ENCODE measurements around the gene SUGCT.
A peak's percentile ranks its signal among the peaks of the same experiment; 100 is the strongest.

SUGCT gene

GRCh38 chr7:40418983-40419382, 284.2 kb downstream of the SUGCT start:
- Histone ChIP-seq H3K4me1 (ENCODE audit: control insufficient read depth in 1 of 2, insufficient read depth in 2 of 2, low read length in 2 of 2) (no peaks in the 10 kb centered on the region), H3K27me3 (ENCODE audit: low read depth, low read length) (no peaks in the 10 kb centered on the region), H3K9me3 (ENCODE audit: control insufficient read depth in 1 of 2, low read length in 2 of 2) (no peaks in the 10 kb centered on the region), H3K4me3 (ENCODE audit: low read depth in 1 of 2, low read length in 2 of 2) (no peak overlapping the region), H3K36me3 (ENCODE audit: control insufficient read depth in 1 of 2, insufficient read depth in 2 of 2, low read length in 2 of 2) (no peaks in the 10 kb centered on the region), H3K27ac (ENCODE audit: low read length) (no peak overlapping the region)

- Histone ChIP-seq H3K27ac (ENCODE audit: low read length) (no peak overlapping the region), H3K36me3 (ENCODE audit: control insufficient read depth in 1 of 2, insufficient read depth in 2 of 2, low read length in 2 of 2) (no peaks in the 10 kb centered on the region), H3K27me3 (ENCODE audit: low read depth, low read length) (no peaks in the 10 kb centered on the region), H3K4me1 (ENCODE audit: control insufficient read depth in 1 of 2, insufficient read depth in 2 of 2, low read length in 2 of 2) (no peaks in the 10 kb centered on the region), H3K9me3 (ENCODE audit: control insufficient read depth in 1 of 2, low read length in 2 of 2) (no peaks in the 10 kb centered on the region), H3K4me3 (ENCODE audit: low read depth in 1 of 2, low read length in 2 of 2) (no peak overlapping the region)
Observed at GRCh38 chr7:40419806-40420205, 285.0 kb downstream of the SUGCT start.

- Histone ChIP-seq H3K9me3 (ENCODE audit: control insufficient read depth in 1 of 2, low read length in 2 of 2) (no peaks in the 10 kb centered on the region), H3K36me3 (ENCODE audit: control insufficient read depth in 1 of 2, insufficient read depth in 2 of 2, low read length in 2 of 2) (no peaks in the 10 kb centered on the region), H3K4me1 (ENCODE audit: control insufficient read depth in 1 of 2, insufficient read depth in 2 of 2, low read length in 2 of 2) (no peaks in the 10 kb centered on the region), H3K27ac (ENCODE audit: low read length) (no peak overlapping the region), H3K27me3 (ENCODE audit: low read depth, low read length) (no peaks in the 10 kb centered on the region), H3K4me3 (ENCODE audit: low read depth in 1 of 2, low read length in 2 of 2) (no peak overlapping the region)
Observed at GRCh38 chr7:40421433-40421832, 286.6 kb downstream of the SUGCT start.

GRCh38 chr7:40425696-40426095, 290.9 kb downstream of the SUGCT start:
- Histone ChIP-seq H3K27me3 (ENCODE audit: low read depth, low read length) (no peaks in the 10 kb centered on the region), H3K4me3 (ENCODE audit: low read depth in 1 of 2, low read length in 2 of 2) (no peak overlapping the region), H3K4me1 (ENCODE audit: control insufficient read depth in 1 of 2, insufficient read depth in 2 of 2, low read length in 2 of 2) (no peaks in the 10 kb centered on the region), H3K27ac (ENCODE audit: low read length) (no peak overlapping the region), H3K36me3 (ENCODE audit: control insufficient read depth in 1 of 2, insufficient read depth in 2 of 2, low read length in 2 of 2) (no peaks in the 10 kb centered on the region), H3K9me3 (ENCODE audit: control insufficient read depth in 1 of 2, low read length in 2 of 2) (no peaks in the 10 kb centered on the region)

GRCh38 chr7:40428421-40428820, 293.6 kb downstream of the SUGCT start:
- Histone ChIP-seq H3K36me3 (ENCODE audit: control insufficient read depth in 1 of 2, insufficient read depth in 2 of 2, low read length in 2 of 2) (no peaks in the 10 kb centered on the region), H3K9me3 (ENCODE audit: control insufficient read depth in 1 of 2, low read length in 2 of 2) (peaks cover 0 to 5% of the 10 kb centered on the region in 2 donors), H3K4me3 (ENCODE audit: low read depth in 1 of 2, low read length in 2 of 2) (no peak overlapping the region), H3K27ac (ENCODE audit: low read length) (no peak overlapping the region), H3K4me1 (ENCODE audit: control insufficient read depth in 1 of 2, insufficient read depth in 2 of 2, low read length in 2 of 2) (no peaks in the 10 kb centered on the region), H3K27me3 (ENCODE audit: low read depth, low read length) (no peaks in the 10 kb centered on the region)

GRCh38 chr7:40429826-40430225, 295.0 kb downstream of the SUGCT start:
- Histone ChIP-seq H3K4me1 (ENCODE audit: control insufficient read depth in 1 of 2, insufficient read depth in 2 of 2, low read length in 2 of 2) (no peaks in the 10 kb centered on the region), H3K9me3 (ENCODE audit: control insufficient read depth in 1 of 2, low read length in 2 of 2) (peaks cover 0 to 5% of the 10 kb centered on the region in 2 donors), H3K27me3 (ENCODE audit: low read depth, low read length) (no peaks in the 10 kb centered on the region), H3K27ac (ENCODE audit: low read length) (no peak overlapping the region), H3K4me3 (ENCODE audit: low read depth in 1 of 2, low read length in 2 of 2) (no peak overlapping the region), H3K36me3 (ENCODE audit: control insufficient read depth in 1 of 2, insufficient read depth in 2 of 2, low read length in 2 of 2) (no peaks in the 10 kb centered on the region)

GRCh38 chr7:40432046-40432445, 297.2 kb downstream of the SUGCT start:
- Histone ChIP-seq H3K27ac (ENCODE audit: low read length) (no peak overlapping the region), H3K9me3 (ENCODE audit: control insufficient read depth in 1 of 2, low read length in 2 of 2) (peaks cover 0 to 5% of the 10 kb centered on the region in 2 donors), H3K4me3 (ENCODE audit: low read depth in 1 of 2, low read length in 2 of 2) (no peak overlapping the region), H3K4me1 (ENCODE audit: control insufficient read depth in 1 of 2, insufficient read depth in 2 of 2, low read length in 2 of 2) (no peaks in the 10 kb centered on the region), H3K36me3 (ENCODE audit: control insufficient read depth in 1 of 2, insufficient read depth in 2 of 2, low read length in 2 of 2) (no peaks in the 10 kb centered on the region), H3K27me3 (ENCODE audit: low read depth, low read length) (no peaks in the 10 kb centered on the region)

GRCh38 chr7:40436710-40437109, 301.9 kb downstream of the SUGCT start:
- H3K27ac ChIP-seq (ENCODE audit: low read length), result no peak overlapping the region
- no peaks in the 10 kb centered on the region for H3K27me3 ChIP-seq (ENCODE audit: low read depth, low read length)
- peaks cover 0 to 9% of the 10 kb centered on the region in 2 donors for H3K9me3 ChIP-seq (ENCODE audit: control insufficient read depth in 1 of 2, low read length in 2 of 2)
- H3K36me3 ChIP-seq (ENCODE audit: control insufficient read depth in 1 of 2, insufficient read depth in 2 of 2, low read length in 2 of 2), result no peaks in the 10 kb centered on the region
- no peaks in the 10 kb centered on the region for H3K4me1 ChIP-seq (ENCODE audit: control insufficient read depth in 1 of 2, insufficient read depth in 2 of 2, low read length in 2 of 2)
- H3K4me3 ChIP-seq (ENCODE audit: low read depth in 1 of 2, low read length in 2 of 2), result no peak overlapping the region

- Histone ChIP-seq H3K4me3 (ENCODE audit: low read depth in 1 of 2, low read length in 2 of 2) (no peak overlapping the region), H3K4me1 (ENCODE audit: control insufficient read depth in 1 of 2, insufficient read depth in 2 of 2, low read length in 2 of 2) (no peaks in the 10 kb centered on the region), H3K36me3 (ENCODE audit: control insufficient read depth in 1 of 2, insufficient read depth in 2 of 2, low read length in 2 of 2) (no peaks in the 10 kb centered on the region), H3K9me3 (ENCODE audit: control insufficient read depth in 1 of 2, low read length in 2 of 2) (peaks cover 4% of the 10 kb centered on the region in 2 donors), H3K27me3 (ENCODE audit: low read depth, low read length) (no peaks in the 10 kb centered on the region), H3K27ac (ENCODE audit: low read length) (no peak overlapping the region)
Observed at GRCh38 chr7:40437498-40437897, 302.7 kb downstream of the SUGCT start.

- H3K4me3 ChIP-seq (ENCODE audit: low read depth in 1 of 2, low read length in 2 of 2), result no peak overlapping the region
Observed at GRCh38 chr7:40437936-40438634, 303.3 kb downstream of the SUGCT start.

GRCh38 chr7:40439686-40440085, 304.9 kb downstream of the SUGCT start:
- no peaks in the 10 kb centered on the region for H3K4me1 ChIP-seq (ENCODE audit: control insufficient read depth in 1 of 2, insufficient read depth in 2 of 2, low read length in 2 of 2)
- H3K27ac ChIP-seq (ENCODE audit: low read length), result no peak overlapping the region

More at GRCh38 chr7:40437936-40438634, 303.3 kb downstream of the SUGCT start:
- Histone ChIP-seq H3K36me3 (ENCODE audit: control insufficient read depth in 1 of 2, insufficient read depth in 2 of 2, low read length in 2 of 2) (no peaks in the 10 kb centered on the region), H3K27me3 (ENCODE audit: low read depth, low read length) (no peaks in the 10 kb centered on the region), H3K27ac (ENCODE audit: low read length) (peak overlapping the region; percentile 65), H3K9me3 (ENCODE audit: control insufficient read depth in 1 of 2, low read length in 2 of 2) (peaks cover 4% of the 10 kb centered on the region in 2 donors), H3K4me1 (ENCODE audit: control insufficient read depth in 1 of 2, insufficient read depth in 2 of 2, low read length in 2 of 2) (no peaks in the 10 kb centered on the region)

GRCh38 chr7:40447345-40447744, 312.5 kb downstream of the SUGCT start:
- H3K36me3 ChIP-seq (ENCODE audit: control insufficient read depth in 1 of 2, insufficient read depth in 2 of 2, low read length in 2 of 2), result no peaks in the 10 kb centered on the region
- H3K4me3 ChIP-seq (ENCODE audit: low read depth in 1 of 2, low read length in 2 of 2), result no peak overlapping the region
- no peaks in the 10 kb centered on the region for H3K27me3 ChIP-seq (ENCODE audit: low read depth, low read length)
- H3K4me1 ChIP-seq (ENCODE audit: control insufficient read depth in 1 of 2, insufficient read depth in 2 of 2, low read length in 2 of 2), result no peaks in the 10 kb centered on the region
- H3K9me3 ChIP-seq (ENCODE audit: control insufficient read depth in 1 of 2, low read length in 2 of 2), result no peaks in the 10 kb centered on the region
- H3K27ac ChIP-seq (ENCODE audit: low read length), result no peak overlapping the region

More at GRCh38 chr7:40439686-40440085, 304.9 kb downstream of the SUGCT start:
- H3K27me3 ChIP-seq (ENCODE audit: low read depth, low read length), result no peaks in the 10 kb centered on the region
- no peak overlapping the region for H3K4me3 ChIP-seq (ENCODE audit: low read depth in 1 of 2, low read length in 2 of 2)
- H3K36me3 ChIP-seq (ENCODE audit: control insufficient read depth in 1 of 2, insufficient read depth in 2 of 2, low read length in 2 of 2), result no peaks in the 10 kb centered on the region
- peaks cover 4% of the 10 kb centered on the region in 2 donors for H3K9me3 ChIP-seq (ENCODE audit: control insufficient read depth in 1 of 2, low read length in 2 of 2)

All from muscle layer of duodenum (tissue), 2 donors.